HUDEP-2 (cell line): Measurements from ENCODE around the gene MYCT1.
A peak's percentile ranks its signal among the peaks of the same experiment; 100 is the strongest.

Source experiments
- DNase-seq, 76 experiments: peaks; one replicate each; lab custom pipeline; 2025; ENCODE audit not compliant: unreplicated experiment in 76 of 76; lab: John Stamatoyannopoulos, UW

MYCT1 gene

DNA sequence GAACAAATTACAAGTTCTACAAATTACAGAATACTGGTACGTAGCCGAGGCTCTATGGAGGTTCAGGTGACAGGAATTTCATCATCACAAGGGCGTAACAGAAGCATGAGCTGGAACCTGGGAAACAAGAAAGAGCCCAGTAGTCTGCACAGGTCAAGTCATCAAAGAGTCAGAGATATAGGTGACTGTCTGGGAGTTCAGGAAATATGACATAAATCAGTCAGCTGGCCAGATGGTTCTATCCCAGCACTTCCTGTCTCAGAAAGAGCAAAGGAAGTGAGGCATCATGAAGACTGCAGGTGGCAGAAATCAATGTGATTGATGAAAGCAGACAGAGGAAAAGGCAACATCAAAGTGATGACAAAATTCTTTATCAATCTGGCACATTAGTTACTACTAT is 23.3 kb downstream of the MYCT1 start:
- DNase-seq = no peak

DNA sequence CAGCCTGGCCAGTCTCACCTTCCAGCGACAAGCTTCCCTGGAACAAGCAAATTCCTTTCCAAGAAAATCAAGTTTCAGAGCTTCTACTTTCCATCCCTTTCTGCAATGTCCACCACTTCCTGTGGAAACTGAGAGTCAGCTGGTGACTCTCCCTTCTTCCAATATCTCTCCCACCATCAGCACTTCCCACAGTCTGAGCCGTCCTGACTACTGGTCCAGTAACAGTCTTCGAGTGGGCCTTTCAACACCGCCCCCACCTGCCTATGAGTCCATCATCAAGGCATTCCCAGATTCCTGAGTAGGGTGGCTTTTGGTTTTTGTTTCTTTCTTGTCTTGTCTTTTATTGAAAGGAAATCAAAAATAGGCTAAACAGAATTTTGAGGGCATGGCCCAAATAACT is 24.3 kb downstream of the MYCT1 start:
- DNase-seq = no peak

- no peak for DNase-seq
Measured at GRCh38 chr6:152723398-152723797, 25.7 kb downstream of the MYCT1 start.

DNA sequence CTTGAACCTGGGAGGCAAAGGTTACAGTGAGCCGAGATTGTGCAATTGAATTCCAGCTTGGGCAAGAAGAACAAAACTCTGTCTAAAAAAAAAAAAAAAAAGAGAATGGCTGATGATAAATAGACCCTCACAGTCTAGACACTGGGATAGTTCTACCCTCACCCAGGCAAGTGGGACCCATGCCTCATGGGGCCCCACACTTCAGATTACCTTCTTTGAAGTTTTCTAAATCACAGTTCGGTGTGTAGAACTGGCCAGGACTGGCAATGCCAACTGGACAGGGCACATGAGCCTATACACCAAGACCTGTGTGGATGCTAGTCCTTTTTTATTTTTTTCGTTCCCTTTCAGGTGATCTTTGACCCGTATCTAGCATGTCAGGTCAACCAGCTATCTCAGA is 28.6 kb downstream of the MYCT1 start:
- DNase-seq = no peak

DNA sequence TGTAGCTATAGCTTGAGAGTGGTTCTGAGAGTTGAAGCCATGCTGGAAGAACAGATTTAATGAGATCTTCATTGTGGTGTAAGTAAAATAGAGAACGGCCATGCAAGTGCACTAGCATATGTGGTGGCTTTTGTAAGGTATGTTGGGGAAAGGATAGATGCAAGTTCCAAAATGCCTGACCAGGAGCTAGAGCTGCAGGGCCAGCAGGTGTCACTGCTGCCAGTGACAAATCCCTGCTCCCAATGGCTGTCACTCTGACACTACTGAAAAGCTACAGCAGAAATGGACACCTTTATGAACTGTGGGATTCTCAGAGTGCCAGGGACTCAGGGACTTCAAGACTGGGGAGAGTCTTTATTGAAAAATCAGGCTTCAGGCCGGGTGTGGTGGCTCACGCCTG is 29.8 kb downstream of the MYCT1 start:
- DNase-seq = peak in 1 of 76 experiments; percentile 3

GRCh38 chr6:152734630-152735029 is 36.9 kb downstream of the MYCT1 start:
- no peak for DNase-seq

DNA sequence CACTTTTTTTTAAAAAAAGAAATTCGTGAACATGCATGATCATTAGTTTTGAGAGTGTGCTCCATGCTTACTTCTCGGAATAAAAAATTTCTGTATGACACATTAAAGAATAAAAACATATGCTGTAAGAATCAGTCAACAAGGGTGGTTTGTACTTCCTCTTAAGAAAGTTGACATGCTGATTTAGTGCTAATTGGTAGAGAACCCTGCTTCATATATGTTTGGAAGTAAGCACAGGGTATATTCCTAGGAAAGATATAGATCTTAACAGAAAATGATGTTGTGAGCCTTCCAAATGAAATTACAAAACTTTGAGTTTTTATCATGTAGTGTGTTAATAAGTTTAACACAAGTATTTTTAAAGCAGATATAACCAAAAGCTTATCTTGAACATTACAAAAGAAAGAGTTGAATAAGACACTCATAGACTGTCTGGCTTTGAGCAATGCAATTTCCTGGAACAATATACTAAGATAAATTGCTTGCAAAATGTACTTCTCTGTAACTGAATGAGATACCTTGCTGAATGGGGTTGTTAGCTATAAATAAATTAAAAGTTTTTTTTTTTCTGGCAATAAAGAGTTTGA is 39.1 kb downstream of the MYCT1 start:
- no peak for DNase-seq

DNA sequence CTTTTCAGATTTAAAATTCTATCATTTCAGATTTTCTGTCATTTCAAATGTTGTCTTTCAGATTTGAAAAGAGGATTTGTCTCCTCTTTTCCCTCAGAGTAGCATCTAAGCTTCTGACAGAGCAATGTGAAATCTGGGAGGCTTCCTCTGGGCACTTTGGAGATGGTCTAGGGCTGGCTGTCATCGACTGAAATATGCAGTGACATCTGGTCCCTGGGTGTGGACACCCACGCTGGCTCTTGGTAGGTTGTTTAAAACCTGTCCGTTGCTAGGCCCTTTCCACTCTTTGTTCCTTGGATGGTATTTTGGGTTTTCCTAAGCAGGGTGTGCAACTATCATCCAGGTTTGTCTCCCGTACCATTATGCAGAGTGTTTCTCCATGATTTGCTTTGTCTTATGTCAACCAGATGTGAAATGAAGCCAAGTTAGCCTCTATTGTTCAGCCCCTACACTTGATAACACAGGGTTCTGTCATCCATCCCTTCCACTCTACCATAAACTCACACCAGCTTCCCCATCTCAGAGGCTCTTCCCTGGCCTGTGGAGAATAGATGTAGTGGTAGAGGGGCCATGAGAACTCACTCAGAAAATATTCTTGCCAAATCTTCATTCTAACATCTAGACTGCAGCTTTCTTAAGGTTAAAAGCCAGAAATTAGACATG is 47.9 kb downstream of the MYCT1 start:
- DNase-seq = no peak

DNA sequence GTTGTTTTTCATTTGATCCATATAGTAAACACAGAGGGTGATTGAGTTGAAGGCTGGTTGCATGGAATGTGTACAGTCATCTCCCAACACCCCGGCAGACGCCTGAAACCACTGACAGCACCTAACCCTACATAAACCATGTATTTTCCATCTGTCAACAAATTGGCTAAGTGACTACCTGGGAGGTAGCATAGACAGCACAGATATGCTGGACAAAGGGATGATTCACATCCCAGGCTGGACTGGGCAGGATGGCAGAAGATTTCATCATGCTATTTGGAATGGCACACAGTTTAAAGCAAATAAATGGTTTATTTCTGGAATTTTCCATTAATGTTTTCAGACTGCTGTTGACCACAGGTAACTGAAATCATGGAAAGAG is 48.5 kb downstream of the MYCT1 start:
- DNase-seq = no peak

DNA sequence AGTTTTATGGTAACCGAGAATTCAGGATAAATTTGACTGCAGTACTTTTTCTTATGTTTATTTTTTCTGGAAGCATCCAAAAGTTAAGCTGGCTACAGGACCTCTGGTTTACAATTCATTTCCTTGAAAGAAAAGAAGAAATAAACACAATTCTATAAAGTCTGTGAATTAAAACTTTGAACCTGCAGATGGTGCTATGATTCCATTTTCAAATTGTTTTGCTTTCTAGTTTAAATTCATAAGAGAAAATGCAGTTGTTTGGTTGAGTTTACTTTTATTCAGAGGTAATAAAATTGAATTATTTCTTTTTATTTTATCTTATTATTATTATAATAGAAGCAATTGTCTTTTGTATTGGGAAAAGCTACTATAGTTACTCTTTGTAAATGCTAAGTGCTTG is 51.1 kb downstream of the MYCT1 start:
- no peak for DNase-seq

GRCh38 chr6:152749336-152749735 is 51.6 kb downstream of the MYCT1 start:
- DNase-seq = no peak

DNA sequence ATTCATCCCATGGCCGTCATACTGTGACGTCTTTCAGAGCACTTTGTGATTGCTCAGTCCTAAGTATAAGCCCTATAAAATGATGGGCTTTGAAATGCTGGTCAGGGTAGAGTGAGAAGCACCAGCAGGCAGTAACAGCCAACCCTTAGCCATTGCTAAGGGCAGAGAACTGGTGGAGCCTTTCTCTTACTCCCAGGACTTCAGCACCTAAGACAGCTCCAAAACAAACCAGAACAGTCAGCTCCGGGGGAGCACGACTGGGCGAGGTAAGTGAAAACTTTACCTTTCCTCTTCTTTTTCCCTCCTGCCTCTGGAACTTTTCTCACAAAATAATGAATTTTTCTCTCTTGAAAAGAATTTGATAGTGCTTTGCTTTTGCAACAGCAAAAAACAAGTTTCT is 53.0 kb downstream of the MYCT1 start, which contains the start of gene VIP:
TSS of gene VIP (plus strand) at position 104 of the 400 bp plus-strand sequence. CDS start 1,381 bp downstream, outside the sequence.
- peak in 15 of 76 experiments; percentile 2 to 36 (median 16) for DNase-seq

GRCh38 chr6:152765331-152765730 is 67.6 kb downstream of the MYCT1 start:
- no peak for DNase-seq

DNA sequence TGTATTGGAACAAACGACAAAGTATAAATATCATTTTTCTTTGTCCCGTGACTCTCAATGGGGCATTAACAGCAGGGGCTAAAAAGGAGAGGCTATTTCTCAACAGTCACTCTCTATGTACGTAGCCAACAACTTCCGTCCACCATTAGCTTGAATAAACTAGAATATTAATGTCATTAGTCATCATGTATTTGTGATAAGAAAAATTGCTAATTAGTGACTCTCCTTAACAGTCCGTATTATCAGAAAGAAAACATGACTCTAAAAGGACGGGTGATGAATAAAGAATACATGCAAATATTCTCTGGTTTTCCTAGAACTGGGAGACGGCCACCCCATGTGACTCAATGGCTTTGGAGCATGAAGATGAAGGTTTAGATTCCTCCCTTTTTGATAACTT is 71.5 kb downstream of the MYCT1 start:
- no peak for DNase-seq

DNA sequence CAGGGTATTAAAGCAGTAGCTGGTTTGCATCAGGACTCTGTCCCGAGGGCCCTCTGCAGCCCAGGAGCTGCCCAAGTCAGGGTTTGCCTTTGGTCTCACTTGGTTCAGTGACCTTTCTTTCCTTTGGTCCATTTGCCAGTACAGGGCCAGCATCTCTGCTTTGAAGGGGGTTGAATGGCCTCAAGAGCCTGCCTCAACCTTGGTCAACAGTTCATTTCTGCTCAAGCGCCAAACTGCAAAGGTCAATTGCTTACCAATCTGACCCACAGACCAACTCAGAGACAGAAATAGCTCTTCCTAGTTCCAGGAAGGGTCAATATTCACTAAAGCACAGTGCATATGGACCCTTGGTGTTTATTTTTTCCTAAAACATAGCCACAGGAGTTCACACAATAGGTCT is 72.3 kb downstream of the MYCT1 start:
- DNase-seq = no peak

- DNase-seq = no peak
Measured at GRCh38 chr6:152771061-152771687, 73.5 kb downstream of the MYCT1 start.
